ENCODE measurements around the gene CFAP210. TPM values are rescaled to one million over a fixed set of nuclear protein-coding genes. Genes with fewer than 3 reads are reported as not detected.

CFAP210 gene
- total and polyA plus RNA-seq, 7 donors = 0.03 to 0.04 TPM; not detected in 5

GRCh38 chr2:169717691-169718063 is 23.5 kb upstream of the CFAP210 start:
- Histone ChIP-seq H3K27ac (no peak overlapping the region), H3K36me3 (ENCODE audit: insufficient read depth in 1 of 2, low read depth in 1 of 2) (no peaks in the 10 kb centered on the region), H3K27me3 (ENCODE audit: insufficient read depth in 3 of 3, low read length in 2 of 3) (no peaks in the 10 kb centered on the region), H3K4me1 (peaks cover 12% of the 10 kb centered on the region), H3K4me3 (no peak overlapping the region), H3K9me3 (no peaks in the 10 kb centered on the region)
- no peak for ATAC-seq
- intact Hi-C loops (cut with DNase I) = no loop called here
- TF ChIP-seq CTCF (IDR thresholded peaks at IDR 0.05) = no peak
- 76 to 88% (median 88%) methylated on average over 4 of the region's 4 CpGs for WGBS, 3 donors
- no peak for DNase-seq

GRCh38 chr2:169716938-169717690 is 22.9 kb upstream of the CFAP210 start:
- 65 to 74% (median 70%) methylated on average over 12 of the region's 12 CpGs for WGBS, 3 donors
- intact Hi-C loops (cut with DNase I) = no loop called here
- no peak overlapping the region for H3K4me3 ChIP-seq
- no peak for DNase-seq
- H3K27me3 ChIP-seq (ENCODE audit: insufficient read depth in 3 of 3, low read length in 2 of 3) = no peaks in the 10 kb centered on the region
- no peak overlapping the region for H3K27ac ChIP-seq
- TF ChIP-seq CTCF (IDR thresholded peaks at IDR 0.05) = no peak
- no peaks in the 10 kb centered on the region for H3K9me3 ChIP-seq
- H3K4me1 ChIP-seq = peaks cover 12% of the 10 kb centered on the region
- ATAC-seq = no peak
- no peaks in the 10 kb centered on the region for H3K36me3 ChIP-seq (ENCODE audit: insufficient read depth in 1 of 2, low read depth in 1 of 2)

GRCh38 chr2:169716238-169716886 is 22.2 kb upstream of the CFAP210 start:
- DNase-seq (no peak), ATAC-seq (peak in 2 of 4 donors; percentile 31 to 38)
- peaks cover 12% of the 10 kb centered on the region for H3K4me1 ChIP-seq
- H3K36me3 ChIP-seq (ENCODE audit: insufficient read depth in 1 of 2, low read depth in 1 of 2) = no peaks in the 10 kb centered on the region
- H3K27ac ChIP-seq = no peak overlapping the region
- intact Hi-C loops (cut with DNase I) = no loop called here
- no peak for TF ChIP-seq CTCF (IDR thresholded peaks at IDR 0.05)
- H3K4me3 ChIP-seq = peak overlapping the region; percentile 30
- no peaks in the 10 kb centered on the region for H3K9me3 ChIP-seq
- no peaks in the 10 kb centered on the region for H3K27me3 ChIP-seq (ENCODE audit: insufficient read depth in 3 of 3, low read length in 2 of 3)
- 33 to 46% (median 36%) methylated on average over 12 of the region's 12 CpGs for WGBS, 3 donors

GRCh38 chr2:169715379-169716237 is 21.4 kb upstream of the CFAP210 start:
- 31 to 41% (median 32%) methylated on average over 17 of the region's 17 CpGs for WGBS, 3 donors
- Histone ChIP-seq H3K9me3 (no peaks in the 10 kb centered on the region), H3K27ac (no peak overlapping the region), H3K4me1 (peaks cover 12% of the 10 kb centered on the region), H3K36me3 (ENCODE audit: insufficient read depth in 1 of 2, low read depth in 1 of 2) (no peaks in the 10 kb centered on the region), H3K27me3 (ENCODE audit: insufficient read depth in 3 of 3, low read length in 2 of 3) (no peaks in the 10 kb centered on the region), H3K4me3 (peak overlapping the region; percentile 30)
- DNase-seq (no peak), ATAC-seq (peak in 2 of 4 donors; percentile 44 to 54)
- TF ChIP-seq CTCF (IDR thresholded peaks at IDR 0.05) = no peak
- intact Hi-C loops (cut with DNase I) = no loop called here

Measured in psoas muscle (tissue), 8 donors.